H1 (cell line): ENCODE measurements around the gene OSTF1. TPM values are rescaled to one million over a fixed set of nuclear protein-coding genes. Genes with fewer than 3 reads are reported as not detected.

Source experiments
- JUN ChIP-seq: IDR thresholded peaks from 2 replicates; pipeline ENCODE4 v1.6.1; 2011; ENCODE audit warnings: low read depth, mild to moderate bottlenecking, improper control_type of control experiment, low read length
- polyA plus RNA-seq, 7 experiments: library from polyadenylated mRNA; depleted of rRNA in 3 of 7; stranded (reverse) in 5 of 7; unstranded in 2 of 7; fragments of >200 nt in 5 of 7; fragments of 200-250 nt in 2 of 7; gene quantifications; 1 replicate in 5 of 7; 2 replicates in 1 of 7; 4 replicates in 1 of 7; pipeline versions ENCODE4 v1.2.1 to v1.2.3, GENCODE V29; 2011 to 2013; ENCODE audit warnings: missing spikeins in 2 of 7, mixed read lengths in 2 of 7
- total RNA-seq: library from RNA; stranded (reverse); fragmentation: NEBNext Ultra II Directional; extraction: Animal tissue kit (Norgen Biotek cat#: 25700); gene quantifications from 2 replicates; pipeline ENCODE4 v1.2.1, GENCODE V29; 2021

OSTF1 gene
- total and polyA plus RNA-seq, 2 of the 8 experiments (the other 6 are each of a cell fraction or from before 2014, with no cell fraction given) = 5.0 to 18.9 TPM

DNA sequence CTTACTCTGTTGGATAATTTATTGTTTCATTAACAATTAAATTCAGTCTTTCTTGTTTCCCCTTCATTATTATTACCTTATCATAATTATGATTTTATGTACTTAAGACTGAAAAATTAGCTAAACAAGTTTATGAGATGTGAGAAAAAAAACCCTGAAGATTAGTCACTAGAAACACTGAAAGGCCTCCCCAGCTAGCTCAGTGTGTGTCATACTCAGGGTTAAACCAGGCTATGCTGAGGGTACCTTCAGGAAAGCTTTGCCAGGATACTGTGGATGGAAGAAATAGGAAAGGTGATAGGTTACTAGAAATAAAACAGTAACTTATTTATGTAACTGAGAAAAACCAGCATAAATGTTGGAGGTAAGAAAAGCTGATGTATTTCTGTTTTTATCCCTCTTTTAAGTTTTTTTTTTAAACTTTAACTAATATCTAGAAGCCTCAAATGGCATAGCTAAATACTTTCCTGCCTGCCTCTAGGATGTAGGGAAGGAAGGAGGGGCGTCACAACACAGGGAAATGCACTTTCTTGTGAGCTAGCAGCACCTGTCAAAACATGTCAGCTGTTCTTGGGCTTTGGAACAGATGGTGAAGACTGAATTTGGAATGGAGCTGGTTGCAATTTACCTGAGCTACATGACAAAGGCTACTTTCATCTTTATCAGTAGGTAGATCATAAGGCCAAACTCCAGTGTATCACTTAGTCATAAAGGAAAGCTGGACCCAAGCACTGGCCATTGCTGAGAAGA is 24.6 kb upstream of the OSTF1 start (continued):
- no peak for TF ChIP-seq JUN
- TF ChIP-seq, all 59 proteins: peak for 0
